Hematopoietic multipotent progenitor cell treated with erythropoietin and hydrocortisone succinate and interleukin-3 and kit ligand, for 15 days (in vitro differentiated cells): ENCODE results near the gene GP1BB.
"Not testable (repeated sequence)": the region's sequence is repeated elsewhere in the genome, so short reads cannot be mapped to it uniquely, and the experiment has no call there.

Source experiments
- DNase-seq: peaks from one replicate; pipeline ENCODE4 v3.0.0-alpha.2; 2015; ENCODE audit warnings: low spot score

The GP1BB gene

GRCh38 chr22:19693981-19694670 lies 29.2 kb upstream of the GP1BB start:
- DNase-seq = no peak

GRCh38 chr22:19694696-19695095 lies 28.6 kb upstream of the GP1BB start:
- DNase-seq = no peak

DNA sequence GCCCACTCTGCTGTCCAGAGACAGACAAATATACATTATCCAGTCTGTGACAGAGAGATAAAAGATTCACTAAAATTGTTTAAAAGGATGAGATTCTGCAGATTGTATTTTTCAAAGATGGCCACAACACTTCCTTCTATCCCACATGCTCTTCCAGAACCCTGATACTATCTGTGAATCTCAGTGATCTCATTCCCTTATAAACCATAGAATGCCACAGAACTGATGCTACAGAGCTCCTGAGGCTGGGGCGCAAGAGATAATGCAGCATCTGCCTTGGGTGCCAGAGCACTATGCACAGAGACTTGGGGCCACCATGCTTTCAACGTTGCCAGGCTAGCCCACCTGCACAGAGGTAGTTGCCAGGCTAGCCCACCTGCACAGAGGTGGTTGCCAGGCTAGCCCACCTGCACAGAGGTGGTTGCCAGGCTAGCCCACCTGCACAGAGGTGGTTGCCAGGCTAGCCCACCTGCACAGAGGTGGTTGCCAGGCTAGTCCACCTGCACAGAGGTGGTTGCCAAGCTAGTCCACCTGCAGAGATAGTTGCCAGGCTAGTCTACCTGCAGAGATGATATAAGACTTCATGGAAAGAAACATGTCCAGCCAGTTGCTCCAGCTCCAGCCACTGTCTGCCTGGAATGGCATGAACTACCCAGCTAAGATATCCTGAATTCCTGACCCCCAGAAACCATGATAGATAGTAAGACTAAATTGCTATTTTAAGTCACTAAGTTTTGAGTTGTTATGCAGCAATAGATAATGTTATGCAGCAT lies 26.6 kb upstream of the GP1BB start:
- no peak for DNase-seq

DNA sequence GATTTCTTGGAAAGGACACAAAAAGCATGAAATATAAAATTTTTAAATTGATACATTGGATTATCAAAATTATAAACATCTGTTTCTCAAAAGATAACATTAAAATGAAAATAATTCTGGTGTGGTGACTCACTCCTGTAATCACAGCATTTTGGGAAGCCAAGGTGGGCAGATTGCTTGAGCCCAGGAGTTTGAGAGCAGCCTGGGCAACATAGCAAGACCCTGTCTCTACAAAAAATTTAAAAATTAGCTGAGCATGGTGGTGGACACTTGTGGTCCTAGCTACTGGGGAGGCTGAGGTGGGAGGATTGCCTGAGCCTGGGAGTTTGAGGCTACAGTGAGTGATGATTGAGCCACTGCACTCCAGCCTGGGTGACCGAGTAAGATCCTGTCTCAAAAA lies 25.5 kb upstream of the GP1BB start:
- DNase-seq = not testable (repeated sequence)

GRCh38 chr22:19700790-19701419 lies 22.4 kb upstream of the GP1BB start:
- no peak for DNase-seq

DNA sequence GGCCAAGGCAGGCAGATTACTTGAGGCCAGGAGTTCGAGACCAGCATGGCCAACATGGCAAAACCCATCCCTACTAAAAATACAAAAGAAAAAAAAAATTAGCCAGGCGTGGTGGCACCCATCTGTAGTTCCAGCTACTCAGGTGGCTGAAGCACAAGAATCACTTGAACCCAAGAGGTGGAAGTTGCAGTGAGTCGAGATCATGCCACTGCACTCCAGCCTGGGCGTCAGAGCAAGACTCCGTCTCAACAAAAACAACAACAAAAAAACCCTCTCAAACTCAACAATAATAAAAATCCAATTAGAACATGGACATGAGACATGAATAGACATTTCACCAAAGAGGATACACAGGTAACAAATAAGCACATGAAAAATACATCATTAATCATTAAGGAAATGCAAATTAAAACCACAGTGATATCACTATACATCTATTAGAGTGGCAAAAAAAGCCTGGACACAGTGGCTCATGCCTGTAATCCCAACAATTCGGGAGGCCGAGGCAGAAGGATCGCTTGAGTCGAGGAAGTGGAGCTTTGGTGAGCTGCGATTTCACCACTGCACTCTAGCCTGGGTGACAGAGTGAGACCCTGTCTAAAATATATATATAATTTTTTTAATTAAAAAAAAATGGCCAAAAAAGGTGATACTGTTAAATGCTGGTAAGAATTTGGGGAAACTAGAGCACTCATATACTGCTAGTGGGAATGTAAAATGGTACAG lies 21.8 kb upstream of the GP1BB start:
- no peak for DNase-seq

GRCh38 chr22:19703869-19704268 lies 19.5 kb upstream of the GP1BB start:
- DNase-seq = no peak

DNA sequence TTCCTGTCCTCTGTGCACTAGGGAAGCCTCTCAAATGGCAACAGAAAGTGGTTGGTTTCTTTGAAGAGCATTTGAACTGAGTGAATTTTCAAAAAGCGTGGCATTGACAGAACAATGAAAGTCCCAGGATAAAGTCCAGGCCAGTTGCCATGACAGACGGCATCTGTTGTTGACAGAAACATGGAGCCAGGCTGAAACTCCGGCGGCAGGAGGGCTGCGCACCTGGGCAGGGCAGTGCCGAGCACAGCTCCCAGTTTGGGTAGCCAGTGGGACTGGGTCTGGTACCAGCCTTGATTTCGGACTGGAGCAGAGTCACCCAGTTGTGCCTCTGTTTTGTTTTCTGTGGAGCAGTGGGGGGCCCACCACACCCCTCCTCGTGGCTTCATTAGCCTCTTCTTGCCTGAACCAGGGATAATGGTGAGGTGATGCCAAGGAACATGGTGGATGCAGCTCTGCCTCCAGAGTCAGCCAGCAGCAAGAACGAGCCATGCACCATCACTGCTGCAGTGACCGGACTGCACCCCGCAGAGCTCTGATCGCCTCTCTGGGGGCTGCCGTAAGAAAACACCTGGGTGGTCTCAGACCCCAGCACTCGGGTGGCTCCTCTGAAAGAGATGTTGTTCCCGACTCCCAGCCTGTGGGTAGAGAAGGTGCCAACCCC lies 18.9 kb upstream of the GP1BB start:
- DNase-seq = no peak

DNA sequence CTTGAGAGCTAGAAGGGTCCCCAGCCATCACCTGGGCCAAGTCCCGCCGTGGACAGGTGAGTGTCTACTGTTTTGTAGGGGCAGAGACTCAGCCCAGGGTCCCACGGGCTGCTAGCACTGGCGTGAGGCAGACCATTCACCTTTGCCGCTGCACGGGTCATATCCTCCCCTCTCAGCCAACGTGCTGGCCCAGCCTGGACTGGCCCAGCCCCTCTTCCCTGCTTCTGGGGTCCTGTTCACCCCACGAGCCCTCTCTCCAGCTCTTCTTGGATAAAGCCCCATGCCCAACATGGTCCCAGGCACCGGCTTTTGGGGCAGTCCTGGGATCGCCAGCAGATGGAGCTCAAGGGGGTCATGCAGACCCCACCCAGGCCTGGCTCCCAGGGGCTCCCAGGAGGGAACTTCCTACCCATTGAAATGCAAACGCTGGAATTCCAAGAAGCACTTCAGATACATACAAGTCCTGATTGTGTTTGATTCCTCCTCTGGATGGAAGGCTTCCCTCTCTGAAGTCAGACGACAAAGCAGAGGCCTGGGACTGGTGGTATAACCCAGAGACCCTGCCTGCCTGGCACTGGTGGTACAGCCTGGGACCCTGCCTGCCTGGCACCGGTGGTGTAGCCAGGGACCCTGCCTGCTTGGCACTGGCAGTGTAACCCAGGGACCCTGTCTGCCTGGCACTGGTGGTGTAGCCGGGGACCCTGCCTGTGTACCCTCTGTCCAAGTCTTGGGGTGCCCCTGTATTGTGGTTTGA lies 18.0 kb upstream of the GP1BB start:
- no peak for DNase-seq

DNA sequence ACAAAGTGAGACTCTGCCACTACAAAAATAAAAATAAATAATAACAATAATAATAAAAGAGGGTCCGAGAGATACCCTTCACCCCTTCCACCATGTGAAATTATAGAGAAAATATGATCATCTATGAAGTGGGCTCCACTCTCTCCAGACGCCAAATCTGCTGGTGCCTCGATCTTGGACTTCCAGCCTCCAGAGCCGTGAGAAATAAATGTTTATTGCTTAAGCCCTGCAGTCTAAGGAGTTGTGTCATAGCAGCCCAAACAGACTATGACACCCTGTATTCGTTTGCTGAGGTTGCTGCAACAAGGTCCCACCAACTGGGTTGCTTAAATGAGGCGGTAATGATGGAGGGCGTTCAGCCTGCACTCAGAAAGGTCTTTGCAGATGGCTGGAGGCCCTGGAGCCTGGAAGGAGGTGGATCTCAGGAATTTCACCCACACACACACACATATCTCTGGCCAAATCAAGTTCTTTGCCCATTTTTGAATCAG lies 16.6 kb upstream of the GP1BB start:
- DNase-seq = no peak

DNA sequence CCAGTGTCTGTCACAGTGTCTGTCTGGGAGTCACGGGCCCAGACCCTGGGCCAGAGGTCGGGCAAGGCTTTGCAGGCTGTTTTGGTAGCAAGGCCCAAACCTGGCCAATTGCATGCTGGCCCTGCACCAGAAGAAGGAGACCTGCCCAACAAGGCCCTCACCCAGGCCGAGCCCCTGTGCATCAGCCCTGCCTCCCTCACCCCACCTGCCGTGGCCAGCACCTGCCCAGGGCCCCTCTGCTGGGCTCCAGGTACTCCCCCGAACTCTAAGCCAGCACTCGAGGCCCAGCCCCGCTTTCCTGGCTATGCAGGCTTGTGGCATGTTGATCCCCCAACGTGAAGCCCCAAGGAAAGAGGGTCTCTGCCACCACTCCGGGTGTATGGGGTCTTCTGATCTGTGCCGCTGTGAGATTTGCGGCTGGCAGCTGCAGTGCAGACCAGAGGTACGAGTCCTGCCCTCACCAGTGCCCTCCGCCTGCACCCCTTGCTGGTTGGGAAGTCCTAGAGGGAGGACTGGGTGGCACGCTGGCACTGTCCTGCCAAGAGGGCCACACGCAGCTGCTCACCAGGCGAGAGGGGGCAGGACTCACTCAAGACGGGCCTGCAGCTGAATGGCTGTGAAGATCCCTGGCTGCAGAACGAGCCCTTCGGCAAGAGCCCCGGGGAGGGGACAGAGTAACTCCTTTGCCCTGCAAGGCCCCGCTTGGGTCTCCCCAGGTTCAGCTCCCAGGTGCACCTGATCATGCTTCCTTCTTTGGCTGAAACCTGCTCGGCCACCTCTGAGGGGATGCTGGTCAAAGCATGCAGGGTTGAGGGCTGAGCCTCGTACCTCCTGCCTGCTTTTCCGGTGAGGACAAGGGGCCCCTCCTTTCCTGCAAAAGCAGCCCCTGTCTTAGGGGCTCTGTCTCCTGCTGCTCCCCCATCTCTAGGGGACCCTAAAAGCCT lies 15.7 kb upstream of the GP1BB start:
- no peak for DNase-seq

- no peak for DNase-seq
Observed at GRCh38 chr22:19708321-19709011, 14.9 kb upstream of the GP1BB start.

DNA sequence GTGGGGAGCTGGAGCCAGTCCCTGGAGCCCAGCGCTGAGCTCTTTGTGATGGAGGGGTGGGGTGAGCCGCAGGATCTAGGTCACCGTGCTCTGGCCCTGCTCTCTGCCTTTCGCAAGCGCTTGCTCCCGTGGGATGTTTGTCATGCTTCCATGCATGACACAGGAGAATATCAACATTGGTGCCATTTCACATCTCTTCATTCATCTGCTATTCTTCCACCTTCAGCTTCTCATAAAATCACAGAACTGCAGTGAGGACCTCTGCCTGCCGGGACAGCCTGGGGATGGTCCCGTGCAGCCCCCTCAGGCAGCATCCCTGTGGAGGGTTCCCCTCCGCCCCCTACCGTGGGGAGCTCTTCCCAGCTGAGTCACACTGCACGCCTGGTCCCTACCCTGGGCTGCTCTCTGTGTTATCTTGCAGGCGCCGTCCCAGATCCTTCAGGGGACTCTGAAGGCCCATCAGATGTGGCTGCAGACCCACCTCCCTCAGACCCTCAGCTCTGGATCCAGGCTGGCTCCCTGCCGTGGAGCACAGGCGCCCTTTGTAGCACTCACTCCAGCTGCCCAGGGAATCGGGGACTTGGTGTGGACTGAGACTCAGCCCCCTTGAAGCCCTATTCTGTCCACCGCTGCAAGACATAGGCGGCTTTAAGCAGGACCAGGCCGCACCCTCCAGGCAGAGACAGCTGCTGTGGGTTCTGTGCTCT lies 14.1 kb upstream of the GP1BB start:
- no peak for DNase-seq

DNA sequence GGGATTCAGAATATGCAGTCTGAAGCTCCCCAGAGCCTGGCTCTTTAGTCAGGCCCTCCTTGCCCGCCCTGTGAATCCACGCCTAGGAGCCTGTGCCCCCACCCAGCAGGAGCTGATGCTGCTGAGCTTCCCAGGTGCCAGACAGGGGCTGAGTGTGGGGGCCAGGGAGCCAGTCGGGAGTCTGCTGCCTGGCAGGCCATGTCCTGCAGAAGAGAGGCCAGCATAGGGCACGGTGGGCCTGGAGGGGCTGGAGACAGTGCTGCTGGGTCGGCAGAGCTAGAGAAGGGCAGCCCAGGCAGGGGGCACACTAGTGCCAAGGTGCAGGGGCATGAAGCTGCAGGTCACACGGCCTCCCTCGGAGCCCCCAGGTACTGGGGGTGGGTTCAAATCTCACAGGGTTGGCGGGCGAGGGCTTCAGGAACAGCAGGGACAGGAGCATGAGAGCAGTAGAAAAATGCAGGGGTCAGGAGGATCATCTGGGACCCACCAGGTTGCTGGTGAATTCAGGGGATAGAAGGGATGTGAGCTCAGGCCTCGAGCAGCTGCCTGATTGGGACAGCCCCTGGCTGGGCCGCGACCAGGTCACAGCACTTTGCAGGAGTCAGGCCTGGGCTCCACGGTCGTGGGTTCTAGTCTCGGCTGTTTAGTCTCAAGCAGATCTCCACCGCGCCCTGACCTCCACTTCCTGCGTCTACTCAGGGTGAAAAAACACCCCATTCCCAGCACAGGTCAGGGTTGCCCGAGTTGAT lies 13.1 kb upstream of the GP1BB start:
- DNase-seq = no peak

GRCh38 chr22:19710769-19711106 lies 12.6 kb upstream of the GP1BB start:
- DNase-seq = no peak

GRCh38 chr22:19713245-19713644 lies 10.1 kb upstream of the GP1BB start:
- DNase-seq = no peak

- no peak for DNase-seq
Observed at GRCh38 chr22:19713650-19714311, 9.6 kb upstream of the GP1BB start.
